H7 (cell line): ENCODE data around the gene PTPRT. TPM values are rescaled to one million over a fixed set of nuclear protein-coding genes. Genes with fewer than 3 reads are reported as not detected.
A peak's percentile ranks its signal among the peaks of the same experiment; 100 is the strongest.

ENCODE experiments used
- DNase-seq: peaks from one replicate; pipeline ENCODE4 v3.0.0; 2012
- H3K27me3 ChIP-seq: 2 replicates; pipeline ENCODE4 v1.6.0; 2011; ENCODE audit warnings: mild to moderate bottlenecking, low read length; ENCODE audit not compliant: control insufficient read depth, insufficient read depth
- H3K36me3 ChIP-seq: replicated peaks from 2 replicates; pipeline ENCODE4 v1.5.1; 2011; ENCODE audit warnings: low read length; ENCODE audit not compliant: control insufficient read depth, insufficient read depth
- H3K4me3 ChIP-seq: 2 replicates; pipeline ENCODE4 v1.5.1; 2011; ENCODE audit warnings: low read depth, mild to moderate bottlenecking, control low read depth, low read length, moderate library complexity; ENCODE audit not compliant: insufficient read depth
- total RNA-seq: library from RNA; depleted of rRNA; stranded (reverse); fragments of >200 nt; shearing (Covaris generic); gene quantifications from 2 replicates; pipeline ENCODE4 v1.2.3, GENCODE V29; 2014

Gene PTPRT
- total RNA-seq, 1 experiment from 2014 or later = 0.07 TPM

GRCh38 chr20:43119720-43120119 lies 70.0 kb downstream of the PTPRT start:
- H3K4me3 ChIP-seq = no peak overlapping the region
- no peaks in the 10 kb centered on the region for H3K27me3 ChIP-seq
- H3K36me3 ChIP-seq = no peaks in the 10 kb centered on the region
- DNase-seq = no peak

GRCh38 chr20:43102394-43102793 lies 87.3 kb downstream of the PTPRT start:
- no peaks in the 10 kb centered on the region for H3K27me3 ChIP-seq
- peak; percentile 71 for DNase-seq
- no peaks in the 10 kb centered on the region for H3K36me3 ChIP-seq
- no peak overlapping the region for H3K4me3 ChIP-seq

DNA sequence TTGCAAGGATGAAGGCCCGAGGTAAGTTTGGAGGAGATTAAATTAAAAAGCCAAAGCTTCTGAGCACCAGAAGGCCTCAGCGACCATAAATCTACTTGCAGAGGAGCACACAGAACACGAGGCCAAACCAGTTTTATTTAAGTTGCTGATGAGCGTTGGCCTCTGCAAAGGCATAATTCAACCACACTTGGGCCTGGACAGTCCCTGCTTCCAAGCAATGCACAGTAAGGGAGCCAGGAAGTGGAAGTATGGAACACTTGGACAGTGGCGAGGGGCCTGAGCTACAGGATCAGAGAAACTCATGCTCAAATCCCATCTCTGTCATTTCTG lies 92.8 kb downstream of the PTPRT start:
- Histone ChIP-seq H3K27me3 (no peaks in the 10 kb centered on the region; the same call in 1 of the 2 replicates), H3K4me3 (no peak overlapping the region), H3K36me3 (no peaks in the 10 kb centered on the region)
- DNase-seq = no peak

GRCh38 chr20:43096126-43096930 lies 93.4 kb downstream of the PTPRT start:
- no peaks in the 10 kb centered on the region for H3K36me3 ChIP-seq
- peak; percentile 60 for DNase-seq
- no peak overlapping the region for H3K4me3 ChIP-seq

DNA sequence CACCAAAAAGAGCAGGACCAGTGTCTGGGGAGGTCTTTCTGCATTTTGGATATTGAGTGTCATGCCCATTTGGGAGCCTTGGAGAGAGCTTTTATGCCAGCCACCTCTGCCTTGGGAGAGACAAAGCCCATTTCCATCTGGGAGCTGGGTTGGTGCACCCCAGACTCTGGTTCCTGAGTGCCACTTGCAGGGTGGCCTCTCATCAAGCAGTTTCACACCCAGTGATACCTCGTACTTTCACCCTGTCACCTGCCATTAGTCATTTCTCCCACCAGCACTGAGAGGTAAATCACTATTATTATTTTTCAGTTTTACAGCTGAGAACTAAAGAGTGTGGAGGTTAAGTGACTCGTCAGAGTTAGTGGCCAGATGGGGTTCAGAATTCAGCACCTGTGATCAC lies 94.7 kb downstream of the PTPRT start:
- no peak for DNase-seq
- H3K27me3 ChIP-seq = no peaks in the 10 kb centered on the region; the same call in 1 of the 2 replicates
- H3K4me3 ChIP-seq = no peak overlapping the region
- no peaks in the 10 kb centered on the region for H3K36me3 ChIP-seq

More at GRCh38 chr20:43096126-43096930, 93.4 kb downstream of the PTPRT start:
- H3K27me3 ChIP-seq = no peaks in the 10 kb centered on the region; the same call in 1 of the 2 replicates

GRCh38 chr20:43092386-43093088 lies 97.2 kb downstream of the PTPRT start:
- H3K4me3 ChIP-seq = no peak overlapping the region
- no peaks in the 10 kb centered on the region for H3K36me3 ChIP-seq
- no peak for DNase-seq
- H3K27me3 ChIP-seq = no peaks in the 10 kb centered on the region; the same call in 1 of the 2 replicates

DNA sequence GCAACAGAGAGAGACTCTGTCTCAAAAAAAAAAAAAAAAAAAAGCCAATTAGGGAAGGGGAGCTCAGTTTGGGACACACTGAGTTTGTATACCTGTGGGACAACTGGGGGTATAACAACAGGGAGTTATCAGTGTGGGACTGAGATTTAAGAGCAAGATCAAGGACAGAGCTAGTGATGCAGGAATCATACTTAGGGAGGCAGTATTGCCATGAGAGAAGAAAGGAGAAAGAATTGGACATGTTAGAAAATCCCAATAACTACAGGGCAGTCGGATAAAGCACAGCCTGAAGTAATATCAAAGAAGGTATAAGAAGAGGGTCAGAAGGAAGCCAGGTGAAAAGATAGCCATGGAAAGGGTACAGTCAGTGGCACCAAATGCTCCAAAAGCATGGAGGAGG lies 121.2 kb downstream of the PTPRT start:
- H3K4me3 ChIP-seq = no peak overlapping the region
- H3K27me3 ChIP-seq = no peaks in the 10 kb centered on the region
- DNase-seq = no peak
- H3K36me3 ChIP-seq = no peaks in the 10 kb centered on the region

GRCh38 chr20:43066125-43066524 lies 123.6 kb downstream of the PTPRT start:
- no peaks in the 10 kb centered on the region for H3K27me3 ChIP-seq
- no peaks in the 10 kb centered on the region for H3K36me3 ChIP-seq
- DNase-seq = no peak
- no peak overlapping the region for H3K4me3 ChIP-seq

GRCh38 chr20:43065299-43065698 lies 124.4 kb downstream of the PTPRT start:
- DNase-seq = no peak
- H3K27me3 ChIP-seq = no peaks in the 10 kb centered on the region
- H3K36me3 ChIP-seq = no peaks in the 10 kb centered on the region
- no peak overlapping the region for H3K4me3 ChIP-seq

DNA sequence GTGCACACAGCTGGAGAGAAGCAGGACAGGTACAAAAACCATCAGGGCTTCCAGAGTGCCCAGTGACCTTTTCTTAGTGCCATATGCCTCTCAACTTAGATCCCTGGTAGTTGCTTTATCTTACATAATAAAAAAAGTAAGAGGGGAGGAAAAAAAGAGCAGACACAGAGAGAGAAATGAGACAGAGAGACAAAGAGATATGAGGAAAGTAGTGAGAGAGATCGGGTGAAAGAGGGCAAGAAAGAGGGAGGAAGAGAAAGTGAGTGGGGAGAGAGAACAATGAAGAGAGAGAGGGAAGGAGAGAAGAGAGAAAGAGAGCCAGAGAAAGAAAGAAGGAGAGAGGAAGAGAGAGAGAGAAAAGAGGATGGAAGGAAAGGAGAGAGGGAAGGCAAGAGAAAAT lies 131.6 kb downstream of the PTPRT start:
- DNase-seq = no peak
- H3K36me3 ChIP-seq = no peaks in the 10 kb centered on the region
- no peaks in the 10 kb centered on the region for H3K27me3 ChIP-seq
- H3K4me3 ChIP-seq = no peak overlapping the region

DNA sequence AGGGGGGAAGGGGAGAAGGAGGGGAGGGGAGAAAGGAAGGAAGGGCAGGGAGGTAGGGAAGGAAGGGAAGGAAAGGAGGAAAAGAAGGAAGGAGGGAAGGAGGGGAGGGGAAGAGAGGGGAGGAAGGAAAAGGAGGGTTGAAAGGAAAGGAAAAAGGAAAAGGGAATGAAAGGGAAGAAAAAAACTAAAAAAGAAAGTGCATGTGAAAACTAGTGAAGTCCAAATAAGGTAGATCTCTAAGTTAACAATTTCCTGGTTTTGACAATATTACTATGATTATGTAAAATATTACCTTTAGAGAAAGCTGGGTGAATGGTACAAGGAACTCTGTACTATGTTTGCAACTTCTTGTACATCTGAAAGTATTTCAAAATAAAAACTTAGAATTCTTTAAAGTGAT lies 132.4 kb downstream of the PTPRT start:
- DNase-seq = no peak
- H3K27me3 ChIP-seq = no peaks in the 10 kb centered on the region
- no peak overlapping the region for H3K4me3 ChIP-seq
- no peaks in the 10 kb centered on the region for H3K36me3 ChIP-seq

DNA sequence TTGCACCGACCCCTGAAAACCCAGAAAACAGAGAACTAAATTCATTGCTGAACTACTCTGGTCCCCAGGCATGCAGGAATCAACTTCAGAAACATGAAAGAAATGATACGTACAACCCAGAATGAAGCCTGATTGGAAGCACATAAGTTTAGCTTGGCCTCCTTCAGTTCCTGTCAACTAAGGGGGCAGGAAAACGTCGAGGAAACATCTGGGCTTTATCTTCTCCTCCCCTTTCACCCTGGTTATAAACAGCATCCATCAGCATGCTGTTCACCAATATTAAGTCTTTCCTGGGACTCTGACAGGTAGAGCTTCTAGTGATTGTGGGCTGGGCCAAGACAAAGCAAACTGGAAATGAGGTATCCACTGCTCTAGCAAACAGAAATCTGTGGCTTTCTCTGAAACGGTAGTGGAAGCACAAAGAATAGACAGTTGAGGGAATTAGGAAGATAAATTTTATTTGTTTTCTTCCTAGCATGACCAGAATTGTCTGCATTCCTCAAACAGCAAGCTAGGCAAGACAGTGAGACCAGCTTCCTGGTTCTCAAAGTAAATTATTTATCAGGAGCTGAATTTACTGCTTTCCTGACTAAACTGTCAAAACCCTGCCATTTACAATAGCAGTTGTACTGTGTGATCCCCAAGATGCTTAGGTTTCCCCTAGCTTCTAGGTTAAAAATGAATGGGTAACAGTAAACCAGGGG lies 134.4 kb downstream of the PTPRT start:
- no peaks in the 10 kb centered on the region for H3K27me3 ChIP-seq
- DNase-seq = no peak
- no peak overlapping the region for H3K4me3 ChIP-seq
- no peaks in the 10 kb centered on the region for H3K36me3 ChIP-seq

GRCh38 chr20:43052532-43052931 lies 137.2 kb downstream of the PTPRT start:
- no peak for DNase-seq
- Histone ChIP-seq H3K36me3 (no peaks in the 10 kb centered on the region), H3K4me3 (no peak overlapping the region), H3K27me3 (no peaks in the 10 kb centered on the region)

GRCh38 chr20:43046966-43047365 lies 142.7 kb downstream of the PTPRT start:
- Histone ChIP-seq H3K4me3 (no peak overlapping the region), H3K36me3 (no peaks in the 10 kb centered on the region), H3K27me3 (no peaks in the 10 kb centered on the region; the same call in 1 of the 2 replicates)
- no peak for DNase-seq

- DNase-seq = no peak
- H3K36me3 ChIP-seq = no peaks in the 10 kb centered on the region
- H3K4me3 ChIP-seq = no peak overlapping the region
- H3K27me3 ChIP-seq = no peaks in the 10 kb centered on the region; the same call in 1 of the 2 replicates
Measured at GRCh38 chr20:43043887-43044286, 145.8 kb downstream of the PTPRT start.
